ENCODE measurements around the gene DAB1.

- TF ChIP-seq YY1 (IDR thresholded peaks at IDR 0.05; ENCODE audit: insufficient read depth, insufficient read length) = no peak
- TF ChIP-seq SUZ12 (IDR thresholded peaks at IDR 0.05; ENCODE audit: extremely low read depth, insufficient read depth, insufficient read length) = no peak
Observed at GRCh38 chr1:57127976-57128375, 295.9 kb downstream of the DAB1 start.
